ENCODE results near the gene NFKBIE.

NFKBIE gene

GRCh38 chr6:44216677-44217331 is 48.5 kb downstream of the NFKBIE start, which contains the start of gene MYMX:
Gene MYMX (plus strand): TSS chr6:44216926. CDS start chr6:44217472, 546 bp downstream.
- Histone ChIP-seq H3K4me1 (ENCODE audit: insufficient read depth, low read length, severe bottlenecking) (peaks cover 25% of the 10 kb centered on the region), H2AFZ (ENCODE audit: low read length) (no peak within 1 kb of the TSS), H3K36me3 (ENCODE audit: insufficient read depth, low read length) (no peaks in the 10 kb centered on the region), H3K4me3 (ENCODE audit: low read depth, low read length, poor library complexity, severe bottlenecking) (no peak within 1 kb of the TSS), H3K27ac (ENCODE audit: low read depth, low read length, poor library complexity, severe bottlenecking) (no peak within 1 kb of the TSS), H3K4me2 (ENCODE audit: low read length) (no peak within 1 kb of the TSS), H3K9me2 (ENCODE audit: low read depth, low read length) (no peaks in the 10 kb centered on the region), H3K9me3 (ENCODE audit: low read length) (no peaks in the 10 kb centered on the region), H3K79me2 (ENCODE audit: insufficient read depth, low read length) (no peaks in the 10 kb centered on the region), H3F3A (ENCODE audit: insufficient read depth, low read length) (peaks cover 10% of the 10 kb centered on the region), H3K9ac (ENCODE audit: low read length) (no peak within 1 kb of the TSS), H3K27me3 (ENCODE audit: insufficient read depth, low read length) (no peaks in the 10 kb centered on the region; the same call in 1 of the 2 replicates), H4K20me1 (ENCODE audit: insufficient read depth, low read length) (no peaks in the 10 kb centered on the region)
- TF ChIP-seq EZH2 (IDR thresholded peaks at IDR 0.05; ENCODE audit: borderline replicate concordance, low read length) = no peak
- TF ChIP-seq CTCF (IDR thresholded peaks at IDR 0.05; ENCODE audit: low read length) = no peak

- Histone ChIP-seq H3F3A (ENCODE audit: insufficient read depth, low read length) (peaks cover 6% of the 10 kb centered on the region; the same call in 1 of the 2 replicates), H3K36me3 (ENCODE audit: insufficient read depth, low read length) (no peaks in the 10 kb centered on the region), H3K4me3 (ENCODE audit: low read depth, low read length, poor library complexity, severe bottlenecking) (no peak overlapping the region), H3K27ac (ENCODE audit: low read depth, low read length, poor library complexity, severe bottlenecking) (no peak overlapping the region), H3K79me2 (ENCODE audit: insufficient read depth, low read length) (no peaks in the 10 kb centered on the region), H3K27me3 (ENCODE audit: insufficient read depth, low read length) (no peaks in the 10 kb centered on the region; the same call in 1 of the 2 replicates), H2AFZ (ENCODE audit: low read length) (no peak overlapping the region), H3K9ac (ENCODE audit: low read length) (no peak overlapping the region), H3K4me2 (ENCODE audit: low read length) (no peak overlapping the region), H3K4me1 (ENCODE audit: insufficient read depth, low read length, severe bottlenecking) (peaks cover 14% of the 10 kb centered on the region), H4K20me1 (ENCODE audit: insufficient read depth, low read length) (no peaks in the 10 kb centered on the region), H3K9me2 (ENCODE audit: low read depth, low read length) (no peaks in the 10 kb centered on the region), H3K9me3 (ENCODE audit: low read length) (no peaks in the 10 kb centered on the region)
- no peak for TF ChIP-seq EZH2 (IDR thresholded peaks at IDR 0.05; ENCODE audit: borderline replicate concordance, low read length)
- TF ChIP-seq CTCF (IDR thresholded peaks at IDR 0.05; ENCODE audit: low read length) = no peak
Measured at GRCh38 chr6:44214307-44214706, 51.0 kb downstream of the NFKBIE start.

GRCh38 chr6:44211284-44211683 is 54.1 kb downstream of the NFKBIE start:
- H3K4me3 ChIP-seq (ENCODE audit: low read depth, low read length, poor library complexity, severe bottlenecking) = no peak overlapping the region
- H3K79me2 ChIP-seq (ENCODE audit: insufficient read depth, low read length) = no peaks in the 10 kb centered on the region
- H3K4me2 ChIP-seq (ENCODE audit: low read length) = no peak overlapping the region

More at GRCh38 chr6:44211284-44211683, 54.1 kb downstream of the NFKBIE start:
- TF ChIP-seq CTCF (IDR thresholded peaks at IDR 0.05; ENCODE audit: low read length) (no peak), EZH2 (IDR thresholded peaks at IDR 0.05; ENCODE audit: borderline replicate concordance, low read length) (no peak)
- Histone ChIP-seq H3K9me3 (ENCODE audit: low read length) (no peaks in the 10 kb centered on the region), H3K27me3 (ENCODE audit: insufficient read depth, low read length) (no peaks in the 10 kb centered on the region; the same call in 1 of the 2 replicates), H3F3A (ENCODE audit: insufficient read depth, low read length) (no peaks in the 10 kb centered on the region), H2AFZ (ENCODE audit: low read length) (no peak overlapping the region), H3K4me1 (ENCODE audit: insufficient read depth, low read length, severe bottlenecking) (no peaks in the 10 kb centered on the region), H3K9ac (ENCODE audit: low read length) (no peak overlapping the region), H3K27ac (ENCODE audit: low read depth, low read length, poor library complexity, severe bottlenecking) (no peak overlapping the region), H4K20me1 (ENCODE audit: insufficient read depth, low read length) (no peaks in the 10 kb centered on the region), H3K9me2 (ENCODE audit: low read depth, low read length) (no peaks in the 10 kb centered on the region), H3K36me3 (ENCODE audit: insufficient read depth, low read length) (no peaks in the 10 kb centered on the region)

Measured in OCI-LY1 (cell line).